HUES48 (cell line): Measurements from ENCODE around the gene MICAL2.

Experiments used
- H3K27ac ChIP-seq: one replicate; pipeline ENCODE4 v1.7.0; 2013; ENCODE audit warnings: low read depth, low read length, inconsistent platforms
- H3K27me3 ChIP-seq: 2 replicates; pipeline ENCODE4 v1.6.1; 2013; ENCODE audit warnings: mild to moderate bottlenecking, low read length; ENCODE audit not compliant: control insufficient read depth, insufficient read depth
- H3K36me3 ChIP-seq: 2 replicates; pipeline ENCODE4 v1.6.1; 2013; ENCODE audit warnings: low read length; ENCODE audit not compliant: control insufficient read depth, insufficient read depth
- H3K4me1 ChIP-seq: 2 replicates; pipeline ENCODE4 v1.6.1; 2013; ENCODE audit warnings: mild to moderate bottlenecking, low read length; ENCODE audit not compliant: control insufficient read depth, insufficient read depth
- H3K4me3 ChIP-seq: 2 replicates; pipeline ENCODE4 v1.5.1; 2013; ENCODE audit warnings: mild to moderate bottlenecking, low read depth, low read length
- H3K9ac ChIP-seq: 2 replicates; pipeline ENCODE4 v1.6.1; 2013; ENCODE audit warnings: mild to moderate bottlenecking, low read depth, low read length, moderate library complexity
- H3K9me3 ChIP-seq: 2 replicates; pipeline ENCODE4 v1.6.1; 2013; ENCODE audit warnings: low read length; ENCODE audit not compliant: control insufficient read depth, insufficient read depth

Gene MICAL2

DNA sequence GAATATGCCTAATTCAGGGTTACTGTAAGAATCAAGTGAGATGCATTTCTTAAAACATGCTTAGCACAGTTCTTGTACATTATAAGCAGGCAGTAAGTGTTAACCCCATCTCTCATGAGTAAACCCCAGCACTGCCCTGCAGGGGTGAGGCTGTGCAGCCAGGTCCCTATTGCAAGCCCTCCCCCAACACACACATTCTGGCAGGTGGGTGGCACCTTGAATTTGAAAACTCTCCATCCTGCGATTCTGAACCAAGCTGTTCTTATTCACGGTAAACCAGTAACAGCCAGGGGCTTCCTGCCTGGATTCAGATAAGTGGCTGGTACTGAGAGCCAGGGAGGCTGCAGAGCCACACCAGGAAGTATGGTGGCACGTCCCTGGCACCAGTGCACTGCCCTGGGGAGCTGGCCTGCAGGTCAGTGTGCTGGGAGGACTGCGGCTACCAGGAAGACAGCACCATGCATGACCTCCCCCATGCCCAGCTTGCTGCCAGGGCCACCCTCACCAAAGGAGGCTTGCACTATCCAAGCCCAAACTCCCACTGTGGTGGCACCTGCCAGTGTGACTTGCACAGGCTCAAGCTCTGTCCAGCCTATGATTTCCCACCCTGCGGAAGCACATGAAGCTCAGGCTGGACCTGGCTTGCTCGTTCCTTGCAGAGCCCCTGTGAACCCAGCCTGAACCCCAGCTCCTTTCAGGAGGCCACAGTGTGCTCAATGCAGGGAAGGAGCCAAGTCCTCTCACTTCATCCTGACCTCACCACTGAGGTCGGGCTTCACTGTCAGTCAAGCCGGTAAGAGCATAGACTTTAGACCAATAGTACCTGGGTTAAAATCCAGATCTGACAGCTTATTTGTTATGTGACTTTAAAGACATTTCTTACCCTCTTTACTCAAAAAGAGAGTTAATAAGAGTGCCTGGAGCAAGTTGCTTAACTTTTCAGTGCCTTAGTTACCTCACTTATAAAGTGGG is 88.1 kb downstream of the MICAL2 start:
- H3K36me3 ChIP-seq: no peaks in the 10 kb centered on the region
- no peaks in the 10 kb centered on the region for H3K4me1 ChIP-seq
- no peak overlapping the region for H3K27ac ChIP-seq
- no peaks in the 10 kb centered on the region for H3K27me3 ChIP-seq
- H3K9me3 ChIP-seq: no peaks in the 10 kb centered on the region
- H3K9ac ChIP-seq: no peak overlapping the region
- H3K4me3 ChIP-seq: no peak overlapping the region

DNA sequence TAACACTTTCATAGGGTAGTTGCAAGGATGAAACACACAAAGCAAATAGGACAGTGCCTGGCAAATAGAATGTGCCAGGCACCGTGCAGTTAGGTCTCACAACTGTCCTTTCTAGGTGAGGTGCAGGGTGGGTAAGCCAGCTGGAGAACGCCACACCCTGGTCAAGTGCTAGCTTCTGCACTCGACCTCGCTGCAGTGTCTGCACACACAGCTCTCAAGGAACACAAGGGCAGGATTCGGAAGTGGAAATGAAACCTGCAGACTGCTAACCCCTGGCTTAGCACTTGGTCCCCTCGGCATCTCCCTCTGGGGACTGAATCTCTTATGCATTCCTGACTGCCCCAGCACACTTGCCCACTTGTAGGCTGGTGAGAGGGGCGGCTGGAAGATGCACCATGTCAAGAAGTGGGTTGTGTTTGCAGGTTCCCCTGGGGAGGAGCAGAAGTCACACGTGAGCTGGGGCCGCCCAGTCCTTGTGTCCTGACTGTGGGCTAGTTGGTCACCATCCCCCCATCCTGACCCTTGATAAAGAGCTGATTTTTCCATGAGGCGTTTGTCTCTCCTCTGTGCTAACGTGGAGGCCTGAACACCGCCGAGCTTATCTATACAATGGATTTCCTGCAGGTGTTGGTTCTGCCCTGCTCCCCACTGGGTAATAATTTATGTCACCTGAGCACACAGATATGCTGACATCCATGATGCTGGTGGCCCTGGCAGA is 89.0 kb downstream of the MICAL2 start:
- Histone ChIP-seq H3K9me3 (no peaks in the 10 kb centered on the region), H3K4me3 (no peak overlapping the region), H3K9ac (no peak overlapping the region), H3K27ac (peak overlapping the region; percentile 10), H3K4me1 (no peaks in the 10 kb centered on the region), H3K36me3 (no peaks in the 10 kb centered on the region), H3K27me3 (no peaks in the 10 kb centered on the region)

DNA sequence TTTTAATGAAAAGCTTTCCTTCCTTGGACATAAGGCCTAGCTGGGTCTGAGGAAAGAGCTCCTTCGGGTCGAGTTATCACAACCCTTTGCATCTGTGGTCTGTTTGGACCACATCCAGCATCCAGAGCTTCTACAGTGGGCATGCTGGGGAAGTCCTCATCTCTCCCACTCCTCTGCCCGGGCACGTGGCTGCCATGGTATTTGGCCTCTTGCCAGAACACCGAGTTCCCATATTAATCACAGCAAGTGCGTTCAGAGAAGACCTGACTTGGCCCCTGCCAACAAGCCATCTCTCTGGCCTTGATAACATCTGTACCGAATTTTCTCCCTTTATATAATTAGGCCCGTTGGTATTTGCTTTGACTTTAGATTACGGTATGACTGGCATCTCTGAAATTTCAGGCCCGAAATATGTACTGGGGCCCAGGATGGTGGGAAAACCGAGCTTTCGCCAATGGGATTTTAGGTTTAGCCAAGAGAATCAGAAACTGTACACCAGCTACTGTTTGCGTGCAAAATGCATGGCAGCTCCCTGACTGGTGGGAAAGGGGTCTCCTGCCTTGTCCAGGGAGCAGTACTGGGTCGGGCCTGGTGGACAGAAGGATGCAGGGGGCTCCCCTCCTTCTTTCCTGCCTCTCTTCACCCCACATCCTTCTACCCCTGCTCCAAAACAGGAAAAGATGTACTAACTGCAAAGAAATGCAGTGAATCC is 90.0 kb downstream of the MICAL2 start:
- no peaks in the 10 kb centered on the region for H3K36me3 ChIP-seq
- H3K4me3 ChIP-seq: no peak overlapping the region
- no peak overlapping the region for H3K9ac ChIP-seq
- H3K27me3 ChIP-seq: no peaks in the 10 kb centered on the region
- no peaks in the 10 kb centered on the region for H3K9me3 ChIP-seq
- H3K4me1 ChIP-seq: no peaks in the 10 kb centered on the region
- peak overlapping the region; percentile 51 for H3K27ac ChIP-seq

DNA sequence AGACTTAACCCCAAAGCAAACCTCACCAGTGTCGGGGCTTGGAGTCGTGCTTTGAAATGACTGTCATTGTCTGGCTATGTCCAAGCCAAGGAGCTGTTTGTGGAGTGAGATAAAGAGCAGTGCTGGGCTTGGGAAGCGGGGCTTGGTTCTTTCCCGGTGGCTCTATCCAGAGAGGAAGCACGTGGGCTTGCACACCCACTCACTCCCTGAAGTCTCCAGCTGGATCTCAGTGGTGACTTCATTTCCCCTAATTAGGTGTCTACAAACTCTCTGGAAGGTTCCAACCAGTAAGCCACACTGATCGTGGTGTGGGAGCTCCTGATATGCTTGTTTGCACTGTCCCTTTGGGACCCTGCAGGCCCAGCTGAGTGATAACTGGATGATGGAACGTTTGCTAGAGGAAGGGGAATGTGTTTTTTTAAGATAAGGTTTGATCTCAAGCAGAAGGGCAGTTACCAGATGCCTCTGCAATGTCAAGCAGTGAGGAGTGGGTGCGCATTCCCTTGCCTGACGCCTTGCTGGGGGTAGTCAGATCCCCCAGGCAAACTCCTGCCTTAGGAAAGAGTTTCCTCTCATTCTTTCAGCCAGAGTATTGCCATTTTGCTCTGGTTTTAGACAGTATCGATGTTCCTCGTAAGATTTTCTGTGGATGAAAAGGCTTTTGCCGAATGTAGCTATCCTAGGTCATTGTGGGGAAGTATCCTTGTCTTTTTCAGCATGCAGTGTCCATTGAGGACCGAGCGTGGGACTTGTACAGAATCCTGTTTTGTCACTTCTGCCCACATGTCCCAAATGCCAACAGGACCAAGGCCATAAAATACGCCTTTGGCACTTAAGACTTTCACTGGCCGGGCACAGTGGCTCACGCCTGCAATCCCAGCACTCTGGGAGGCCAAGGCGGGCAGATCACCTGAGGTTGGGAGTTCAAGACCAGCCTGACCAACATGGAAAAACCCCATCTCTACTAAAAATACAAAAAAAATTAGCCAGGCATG is 90.9 kb downstream of the MICAL2 start:
- H3K4me3 ChIP-seq: no peak overlapping the region
- H3K4me1 ChIP-seq: no peaks in the 10 kb centered on the region
- no peaks in the 10 kb centered on the region for H3K27me3 ChIP-seq
- H3K9ac ChIP-seq: no peak overlapping the region
- H3K36me3 ChIP-seq: no peaks in the 10 kb centered on the region
- peak overlapping the region; percentile 51 for H3K27ac ChIP-seq
- no peaks in the 10 kb centered on the region for H3K9me3 ChIP-seq

- H3K27me3 ChIP-seq: no peaks in the 10 kb centered on the region
- no peaks in the 10 kb centered on the region for H3K36me3 ChIP-seq
- no peaks in the 10 kb centered on the region for H3K4me1 ChIP-seq
- H3K4me3 ChIP-seq: no peak overlapping the region
- no peaks in the 10 kb centered on the region for H3K9me3 ChIP-seq
- no peak overlapping the region for H3K9ac ChIP-seq
- H3K27ac ChIP-seq: no peak overlapping the region
Observed at GRCh38 chr11:12202661-12203310, 92.4 kb downstream of the MICAL2 start.

GRCh38 chr11:12204506-12204905 is 94.1 kb downstream of the MICAL2 start:
- Histone ChIP-seq H3K4me3 (no peak overlapping the region), H3K9ac (no peak overlapping the region), H3K27me3 (no peaks in the 10 kb centered on the region), H3K36me3 (no peaks in the 10 kb centered on the region), H3K4me1 (no peaks in the 10 kb centered on the region), H3K27ac (no peak overlapping the region), H3K9me3 (no peaks in the 10 kb centered on the region)

- Histone ChIP-seq H3K4me3 (no peak overlapping the region), H3K27ac (no peak overlapping the region), H3K4me1 (no peaks in the 10 kb centered on the region), H3K36me3 (no peaks in the 10 kb centered on the region), H3K9ac (no peak overlapping the region), H3K27me3 (no peaks in the 10 kb centered on the region), H3K9me3 (no peaks in the 10 kb centered on the region)
Observed at GRCh38 chr11:12205330-12205729, 94.9 kb downstream of the MICAL2 start.

GRCh38 chr11:12206529-12206928 is 96.1 kb downstream of the MICAL2 start:
- Histone ChIP-seq H3K4me3 (no peak overlapping the region), H3K9ac (no peak overlapping the region), H3K27me3 (no peaks in the 10 kb centered on the region), H3K4me1 (no peaks in the 10 kb centered on the region), H3K27ac (no peak overlapping the region), H3K9me3 (no peaks in the 10 kb centered on the region), H3K36me3 (no peaks in the 10 kb centered on the region)

GRCh38 chr11:12207384-12208150 is 97.2 kb downstream of the MICAL2 start:
- H3K36me3 ChIP-seq: no peaks in the 10 kb centered on the region
- no peak overlapping the region for H3K4me3 ChIP-seq
- H3K27ac ChIP-seq: no peak overlapping the region
- H3K27me3 ChIP-seq: no peaks in the 10 kb centered on the region
- H3K9me3 ChIP-seq: no peaks in the 10 kb centered on the region
- no peak overlapping the region for H3K9ac ChIP-seq
- no peaks in the 10 kb centered on the region for H3K4me1 ChIP-seq
